HEK293T (cell line): ENCODE results near the gene KIF26B.

Source experiments
- CTCF ChIA-PET: fragments of 350-600 bp; formaldehyde crosslinking; extraction: SDS; loops from one replicate; lab custom pipeline; 2021; ENCODE audit warnings: antibody characterized with exemption, inconsistent platforms; lab: Yijun Ruan, JAX
- POLR2A ChIA-PET: fragments of 350-600 bp; formaldehyde crosslinking; extraction: SDS; loops from one replicate; lab custom pipeline; 2020; ENCODE audit warnings: antibody characterized with exemption, inconsistent platforms; lab: Yijun Ruan, JAX
- DNase-seq: peaks from one replicate; pipeline ENCODE4 v3.0.0; 2012; ENCODE audit warnings: mixed read lengths; ENCODE audit errors: extremely low spot score
- ARNT ChIP-seq: fragments of 450-650 bp; IDR thresholded peaks from 2 replicates; pipeline ENCODE4 v1.6.1; 2017; ENCODE audit warnings: mild to moderate bottlenecking
- BHLHE40 ChIP-seq: fragments of 450-650 bp; IDR thresholded peaks from 2 replicates; pipeline ENCODE4 v1.6.1; 2016; ENCODE audit warnings: mild to moderate bottlenecking, moderate library complexity, borderline replicate concordance
- CTBP1 ChIP-seq: fragments of 450-650 bp; IDR thresholded peaks from 2 replicates; pipeline ENCODE4 v1.6.1; 2016; ENCODE audit warnings: borderline replicate concordance
- ELF4 ChIP-seq: fragments of 450-650 bp; IDR thresholded peaks from 2 replicates; pipeline ENCODE4 v1.6.1; 2017; ENCODE audit warnings: antibody characterized with exemption
- FOXA1 ChIP-seq: fragments of 450-650 bp; IDR thresholded peaks from 2 replicates; pipeline ENCODE4 v1.6.1; 2016; ENCODE audit warnings: mild to moderate bottlenecking
- FOXK2 ChIP-seq: fragments of 450-650 bp; IDR thresholded peaks from 2 replicates; pipeline ENCODE4 v1.6.1; 2016; ENCODE audit warnings: mild to moderate bottlenecking
- FOXM1 ChIP-seq: fragments of 450-650 bp; IDR thresholded peaks from 2 replicates; pipeline ENCODE4 v1.6.1; 2017; ENCODE audit warnings: mild to moderate bottlenecking, borderline replicate concordance
- HDGF ChIP-seq: fragments of 450-650 bp; IDR thresholded peaks from 2 replicates; pipeline ENCODE4 v1.6.1; 2017; ENCODE audit warnings: antibody characterized with exemption, borderline replicate concordance
- L3MBTL2 ChIP-seq: fragments of 450-650 bp; conservative IDR thresholded peaks from 2 replicates; pipeline ENCODE4 v1.6.1; 2016; ENCODE audit warnings: mild to moderate bottlenecking
- LEF1 ChIP-seq: fragments of 450-650 bp; IDR thresholded peaks from 2 replicates; pipeline ENCODE4 v1.6.1; 2017; ENCODE audit warnings: mild to moderate bottlenecking, borderline replicate concordance
- NFRKB ChIP-seq: fragments of 450-650 bp; IDR thresholded peaks from 2 replicates; pipeline ENCODE4 v1.6.1; 2016; ENCODE audit warnings: mild to moderate bottlenecking, moderate library complexity
- SP1 ChIP-seq: fragments of 450-650 bp; IDR thresholded peaks from 2 replicates; pipeline ENCODE4 v1.6.1; 2017
- SUZ12 ChIP-seq: fragments of 450-650 bp; IDR thresholded peaks from 2 replicates; pipeline ENCODE4 v1.6.1; 2016; ENCODE audit warnings: mild to moderate bottlenecking
- TARDBP ChIP-seq: fragments of 450-650 bp; IDR thresholded peaks from 2 replicates; pipeline ENCODE4 v1.6.1; 2016
- ZNF384 ChIP-seq: fragments of 450-650 bp; IDR thresholded peaks from 2 replicates; pipeline ENCODE4 v1.6.1; 2016
- TF ChIP-seq, protein P1 (sequence below): fragments of 450-650 bp; IDR thresholded peaks from 2 replicates; pipeline ENCODE4 v1.6.1; 2016

KIF26B gene

DNA sequence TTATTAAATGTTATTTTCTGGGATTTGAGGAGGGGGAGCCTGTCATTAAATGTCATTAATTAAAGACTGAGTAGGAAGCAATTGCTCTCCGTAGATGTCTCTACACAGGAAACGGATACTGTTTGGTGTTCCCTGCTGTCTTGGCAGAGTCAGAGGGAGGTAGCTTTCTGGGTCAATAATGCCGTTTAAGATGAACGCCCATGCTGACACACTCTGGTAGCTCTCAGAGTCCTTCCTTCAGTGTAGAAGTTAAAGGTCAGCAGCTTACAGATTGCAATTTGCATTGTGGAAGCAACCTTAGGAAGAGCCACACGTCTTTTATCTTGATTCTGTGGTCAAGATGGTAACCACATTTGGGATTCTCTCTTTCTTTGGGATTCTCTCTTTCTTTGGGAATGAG lies 257.5 kb downstream of the KIF26B start:
- ChIA-PET CTCF (no interaction called here), POLR2A (no interaction called here)
- DNase-seq, result no peak
- TF ChIP-seq ZNF384, result no peak
- no peak for TF ChIP-seq HDGF
- TF ChIP-seq L3MBTL2, result no peak
- TF ChIP-seq SUZ12, result no peak
- TF ChIP-seq LEF1, result no peak
- TF ChIP-seq FOXK2, result no peak

GRCh38 chr1:245416781-245417180 lies 262.0 kb downstream of the KIF26B start:
- TF ChIP-seq FOXM1 (no peak), HDGF (no peak), NFRKB (no peak)
- ChIA-PET POLR2A (no interaction called here), CTCF (no interaction called here)
- no peak for DNase-seq

- TF ChIP-seq LEF1, result no peak
- no peak for TF ChIP-seq TARDBP
- no peak for TF ChIP-seq L3MBTL2
- TF ChIP-seq NFRKB, result no peak
- TF ChIP-seq, protein P1, sequence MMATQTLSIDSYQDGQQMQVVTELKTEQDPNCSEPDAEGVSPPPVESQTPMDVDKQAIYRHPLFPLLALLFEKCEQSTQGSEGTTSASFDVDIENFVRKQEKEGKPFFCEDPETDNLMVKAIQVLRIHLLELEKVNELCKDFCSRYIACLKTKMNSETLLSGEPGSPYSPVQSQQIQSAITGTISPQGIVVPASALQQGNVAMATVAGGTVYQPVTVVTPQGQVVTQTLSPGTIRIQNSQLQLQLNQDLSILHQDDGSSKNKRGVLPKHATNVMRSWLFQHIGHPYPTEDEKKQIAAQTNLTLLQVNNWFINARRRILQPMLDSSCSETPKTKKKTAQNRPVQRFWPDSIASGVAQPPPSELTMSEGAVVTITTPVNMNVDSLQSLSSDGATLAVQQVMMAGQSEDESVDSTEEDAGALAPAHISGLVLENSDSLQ, result no peak
- TF ChIP-seq SUZ12, result no peak
- TF ChIP-seq SP1, result no peak
- no peak for TF ChIP-seq HDGF
- no peak for TF ChIP-seq ELF4
- ChIA-PET POLR2A (no interaction called here), CTCF (no interaction called here)
Observed at GRCh38 chr1:245418077-245418476, 263.3 kb downstream of the KIF26B start.

GRCh38 chr1:245419461-245419978 lies 264.7 kb downstream of the KIF26B start:
- no peak for DNase-seq
- no peak for TF ChIP-seq FOXA1
- ChIA-PET POLR2A (no interaction called here), CTCF (no interaction called here)

More at GRCh38 chr1:245418077-245418476, 263.3 kb downstream of the KIF26B start:
- DNase-seq, result no peak

- ChIA-PET CTCF (no interaction called here), POLR2A (no interaction called here)
- DNase-seq, result no peak
- TF ChIP-seq FOXA1, result no peak
- no peak for TF ChIP-seq FOXM1
- no peak for TF ChIP-seq ARNT
- no peak for TF ChIP-seq LEF1
- TF ChIP-seq FOXK2, result no peak
- no peak for TF ChIP-seq ZNF384
- TF ChIP-seq ELF4, result no peak
- no peak for TF ChIP-seq HDGF
- TF ChIP-seq TARDBP, result no peak
- TF ChIP-seq NFRKB, result no peak
- no peak for TF ChIP-seq CTBP1
- TF ChIP-seq, protein P1, result no peak
- no peak for TF ChIP-seq SP1
- no peak for TF ChIP-seq SUZ12
- TF ChIP-seq L3MBTL2, result no peak
- no peak for TF ChIP-seq BHLHE40
Observed at GRCh38 chr1:245419989-245420388, 265.2 kb downstream of the KIF26B start.

- TF ChIP-seq TARDBP (no peak), LEF1 (no peak), L3MBTL2 (no peak), ZNF384 (no peak), CTBP1 (no peak), ARNT (no peak), HDGF (no peak), FOXM1 (no peak), NFRKB (no peak), SUZ12 (no peak), FOXK2 (no peak), FOXA1 (no peak), SP1 (no peak), BHLHE40 (no peak), ELF4 (no peak)
- TF ChIP-seq, protein P1, result no peak
- POLR2A ChIA-PET, result no interaction called here
- CTCF ChIA-PET, result no interaction called here
- DNase-seq, result no peak
Observed at GRCh38 chr1:245420926-245421325, 266.1 kb downstream of the KIF26B start.

- ChIA-PET CTCF (no interaction called here), POLR2A (no interaction called here)
- DNase-seq, result no peak
- no peak for TF ChIP-seq ZNF384
Observed at GRCh38 chr1:245428681-245429080, 273.9 kb downstream of the KIF26B start.

DNA sequence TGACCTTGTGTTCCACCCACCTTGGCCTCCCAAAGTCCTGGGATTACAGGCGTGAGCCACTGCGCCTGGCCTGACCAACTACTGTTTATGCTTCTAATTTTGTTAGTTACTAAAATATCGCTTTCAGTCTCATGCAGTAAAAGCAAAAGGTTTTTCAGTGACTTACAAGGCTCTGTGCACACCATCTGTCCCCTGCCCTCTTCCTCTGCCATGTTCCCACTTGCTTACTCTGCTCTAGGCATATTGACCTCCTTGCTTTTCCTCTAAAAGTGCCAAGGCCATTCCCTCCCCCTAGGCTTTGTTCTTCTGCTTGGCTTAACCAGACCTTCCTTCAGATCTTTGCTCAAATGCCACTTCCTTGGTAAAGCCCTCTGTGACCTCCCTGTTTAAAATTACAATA lies 276.9 kb downstream of the KIF26B start:
- ChIA-PET POLR2A (no interaction called here), CTCF (no interaction called here)
- no peak for DNase-seq
- no peak for TF ChIP-seq ELF4
- no peak for TF ChIP-seq SP1
- TF ChIP-seq NFRKB, result no peak
- no peak for TF ChIP-seq CTBP1
- TF ChIP-seq ARNT, result no peak
- TF ChIP-seq ZNF384, result no peak
- no peak for TF ChIP-seq BHLHE40
